Erythroblast (primary cell): Measurements from ENCODE around the gene MCF2L.

ENCODE experiments used
- GATA1 ChIP-seq: IDR thresholded peaks from 2 replicates; pipeline ENCODE4 v1.6.1; 2011; ENCODE audit warnings: low read depth, mild to moderate bottlenecking, control low read depth, low read length, moderate library complexity
- POLR2A ChIP-seq: IDR thresholded peaks from 2 replicates; pipeline ENCODE4 v1.6.1; 2011; ENCODE audit warnings: mild to moderate bottlenecking, low read length

DNA sequence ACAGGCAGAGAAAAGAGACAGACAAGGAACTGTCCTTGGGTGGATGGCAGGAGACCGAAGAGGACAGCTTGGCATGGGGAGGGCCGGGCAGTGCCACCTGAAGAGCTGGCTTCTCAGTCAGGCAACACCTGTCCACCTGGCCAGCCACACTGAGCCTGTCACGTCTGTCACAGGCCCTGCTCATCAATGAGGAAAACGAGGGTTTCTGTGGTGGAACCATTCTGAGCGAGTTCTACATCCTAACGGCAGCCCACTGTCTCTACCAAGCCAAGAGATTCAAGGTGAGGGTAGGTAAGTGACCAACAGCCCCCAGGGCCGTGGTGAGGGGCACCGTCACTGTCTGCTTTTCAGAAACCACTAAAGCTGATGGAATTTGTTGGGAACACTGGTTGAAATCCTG lies 178.2 kb downstream of the MCF2L start:
- no peak for TF ChIP-seq POLR2A
- no peak for TF ChIP-seq GATA1
